GM18508 (cell line): Measurements from ENCODE around the gene PREP.
"Not testable (repeated sequence)": the region's sequence is repeated elsewhere in the genome, so short reads cannot be mapped to it uniquely, and the experiment has no call there.

Experiments used
- ATAC-seq: cut with Tn5 transposase; IDR thresholded peaks from one replicate; pipeline ENCODE4 v1.9.1; 2021; ENCODE audit warnings: moderate number of reproducible peaks; ENCODE audit not compliant: insufficient read depth, unreplicated experiment

The PREP gene

DNA sequence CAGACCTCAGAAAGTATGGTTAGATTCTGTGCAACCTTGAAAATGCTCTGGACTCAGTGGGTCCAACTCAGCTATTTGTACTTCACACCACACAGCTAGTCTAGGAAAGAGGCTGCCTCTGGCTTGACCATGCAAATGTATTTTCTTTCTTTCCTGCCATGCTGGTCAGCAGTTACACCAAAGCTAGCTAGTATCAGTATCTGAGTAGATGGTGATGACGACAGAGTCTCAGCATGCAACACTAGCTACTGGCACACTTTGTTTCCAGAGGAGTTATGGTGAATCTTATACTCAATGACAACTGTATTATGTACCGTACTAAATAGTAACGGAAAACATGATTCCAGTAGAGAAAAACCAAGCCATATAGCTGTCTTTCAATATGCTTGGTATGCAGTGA lies 126.5 kb downstream of the PREP start:
- ATAC-seq: no peak

DNA sequence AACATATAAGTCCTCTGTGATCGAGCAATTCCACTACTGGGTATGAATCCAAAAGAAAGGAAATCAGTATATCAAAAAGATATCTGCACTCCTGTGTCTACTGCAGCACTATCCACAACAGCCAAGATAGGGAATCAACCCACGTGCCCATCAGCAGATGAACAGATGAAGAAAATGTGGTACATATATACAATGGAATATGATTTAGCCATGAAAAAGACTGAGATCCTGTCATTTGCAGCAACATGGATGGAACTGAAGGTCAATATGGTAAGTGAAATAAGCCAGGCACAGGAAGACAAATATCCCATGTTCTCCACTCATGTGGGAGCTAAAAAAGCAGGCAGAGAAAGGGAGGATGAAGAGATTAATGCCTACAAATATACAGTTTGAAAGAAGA lies 127.3 kb downstream of the PREP start:
- ATAC-seq: no peak

DNA sequence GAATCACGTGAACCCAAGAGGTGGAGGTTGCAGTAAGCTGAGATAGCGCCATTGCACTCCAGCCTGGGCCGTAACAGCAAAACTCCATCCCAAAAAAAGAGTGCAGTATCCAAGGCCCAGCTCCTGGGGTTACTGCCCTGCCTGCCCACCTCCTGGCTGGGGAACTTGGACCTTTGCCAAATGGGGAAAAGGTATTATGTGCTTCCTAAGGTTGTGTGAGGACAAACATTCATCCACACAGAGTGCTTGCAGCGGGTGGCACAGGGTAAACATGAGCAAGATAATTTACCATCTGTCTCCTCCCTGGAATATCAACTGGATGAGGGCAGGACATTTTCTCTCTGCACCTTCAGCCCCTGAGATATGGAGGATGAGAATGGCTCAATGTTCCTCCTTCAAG lies 128.2 kb downstream of the PREP start:
- no peak for ATAC-seq

DNA sequence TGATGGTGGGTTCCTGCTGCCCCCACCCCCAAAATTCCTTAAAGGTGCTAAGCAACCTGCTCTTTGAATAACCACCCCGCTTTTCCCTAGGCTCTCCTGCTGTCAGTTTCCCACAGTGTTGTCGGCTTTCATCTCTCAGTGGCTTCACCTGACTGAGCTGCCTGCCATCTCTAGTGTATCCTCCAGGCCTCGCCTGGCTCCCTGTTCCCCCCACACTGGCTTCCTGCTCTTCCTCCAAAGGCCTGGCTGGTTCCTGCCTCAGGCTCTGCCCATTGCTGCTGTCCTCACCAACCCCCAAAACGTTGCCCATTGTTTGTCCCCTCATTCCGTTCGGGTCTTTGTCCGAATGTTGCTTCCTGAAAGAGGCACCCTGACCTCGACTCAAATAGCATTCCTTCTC lies 129.3 kb downstream of the PREP start:
- ATAC-seq: no peak

DNA sequence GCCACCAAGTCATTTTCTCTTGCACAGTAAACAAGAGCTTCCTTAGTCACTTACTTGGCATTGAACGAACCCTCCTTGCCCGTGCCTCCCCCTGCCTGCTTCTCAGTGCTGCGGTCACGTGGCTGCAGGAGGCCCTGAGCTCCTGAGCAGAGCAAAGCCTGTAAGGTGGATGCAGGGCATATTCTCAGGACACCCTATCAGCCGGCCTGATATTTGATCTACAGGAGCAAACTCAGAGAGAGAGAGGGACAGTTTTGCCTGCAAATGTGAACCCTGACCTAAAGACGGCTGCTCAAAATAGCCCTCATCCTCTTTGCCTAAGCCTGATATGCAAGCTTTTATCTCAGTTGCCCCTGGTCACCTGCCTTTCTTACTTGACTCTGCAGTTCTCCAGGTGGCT lies 130.1 kb downstream of the PREP start:
- ATAC-seq: no peak

DNA sequence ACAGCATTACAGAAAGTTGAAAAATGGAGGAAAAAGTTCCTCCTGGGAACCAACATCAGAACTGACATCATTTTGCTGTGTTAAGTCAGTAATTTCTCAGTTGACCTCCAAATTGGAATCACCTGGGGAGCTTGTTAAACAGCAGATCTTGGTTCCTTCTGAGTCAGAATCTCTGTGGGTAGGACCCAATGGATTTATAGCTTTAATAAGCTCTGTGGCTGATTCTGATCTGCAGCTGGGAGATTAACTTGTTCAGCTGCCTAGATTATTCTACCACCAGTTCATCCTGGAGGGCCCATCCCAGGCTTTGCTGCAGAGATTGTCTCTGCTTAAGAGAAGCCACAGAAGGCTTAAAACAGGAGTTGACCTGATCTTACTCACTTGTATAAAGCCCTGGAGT lies 132.4 kb downstream of the PREP start:
- ATAC-seq: no peak

DNA sequence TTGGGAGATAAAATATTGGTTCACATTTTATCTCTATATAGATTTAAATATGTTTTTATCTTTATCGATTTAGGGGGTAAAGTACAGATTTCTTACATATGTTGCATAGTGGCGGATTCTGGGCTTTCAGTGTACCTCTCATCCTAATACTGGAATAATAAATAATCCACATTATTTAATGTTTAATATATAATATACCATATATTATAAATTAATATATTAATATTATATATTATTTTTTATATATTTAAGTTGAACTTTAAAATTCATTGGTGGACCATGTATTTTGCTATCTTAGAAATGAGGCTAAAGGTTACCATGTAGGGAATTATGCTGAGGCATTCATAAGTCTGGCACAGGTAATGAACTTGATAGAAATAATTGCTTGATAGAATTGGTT lies 133.5 kb downstream of the PREP start:
- ATAC-seq: no peak

DNA sequence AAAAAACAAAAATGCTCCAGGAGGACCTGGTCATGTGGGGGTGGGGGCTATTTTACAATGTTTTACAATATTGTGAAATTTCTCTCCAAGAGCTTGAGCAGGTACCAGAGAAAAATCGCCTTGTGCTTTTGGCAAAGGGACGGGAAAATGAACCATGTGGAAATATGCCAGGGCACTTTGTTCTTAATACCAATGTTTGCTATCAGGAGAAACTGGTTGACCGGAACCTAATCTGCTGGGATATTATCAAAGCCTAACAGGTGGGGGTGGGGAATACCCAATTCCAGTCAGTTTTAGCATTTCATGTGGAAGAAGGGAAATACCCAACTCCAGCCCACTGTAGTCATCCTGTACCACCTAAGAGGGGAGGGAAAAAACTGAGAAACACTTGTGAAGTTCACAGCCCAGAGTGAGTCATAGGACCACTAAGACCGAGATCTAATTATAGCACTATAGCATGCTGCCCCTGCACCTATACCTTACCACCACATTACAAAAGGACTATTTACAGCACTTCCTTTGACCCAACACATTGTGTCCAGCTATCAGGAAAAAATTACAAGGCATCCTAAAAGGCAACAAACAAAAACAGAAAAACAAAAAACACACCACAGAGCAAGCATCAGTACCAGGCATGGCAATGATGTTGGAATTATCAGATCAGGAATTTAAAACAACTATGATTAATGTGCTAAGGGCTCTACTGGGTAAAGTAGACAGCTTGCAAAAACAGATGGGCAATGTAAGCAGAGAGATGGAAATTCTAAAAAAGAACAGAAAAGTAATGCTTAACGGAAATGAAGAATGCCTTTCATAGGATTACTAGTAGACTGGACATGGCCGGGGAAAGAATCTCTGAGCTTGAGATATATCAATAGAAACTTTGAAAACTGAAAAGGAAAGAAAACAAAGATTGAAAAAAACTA lies 138.9 kb downstream of the PREP start:
- no peak for ATAC-seq

DNA sequence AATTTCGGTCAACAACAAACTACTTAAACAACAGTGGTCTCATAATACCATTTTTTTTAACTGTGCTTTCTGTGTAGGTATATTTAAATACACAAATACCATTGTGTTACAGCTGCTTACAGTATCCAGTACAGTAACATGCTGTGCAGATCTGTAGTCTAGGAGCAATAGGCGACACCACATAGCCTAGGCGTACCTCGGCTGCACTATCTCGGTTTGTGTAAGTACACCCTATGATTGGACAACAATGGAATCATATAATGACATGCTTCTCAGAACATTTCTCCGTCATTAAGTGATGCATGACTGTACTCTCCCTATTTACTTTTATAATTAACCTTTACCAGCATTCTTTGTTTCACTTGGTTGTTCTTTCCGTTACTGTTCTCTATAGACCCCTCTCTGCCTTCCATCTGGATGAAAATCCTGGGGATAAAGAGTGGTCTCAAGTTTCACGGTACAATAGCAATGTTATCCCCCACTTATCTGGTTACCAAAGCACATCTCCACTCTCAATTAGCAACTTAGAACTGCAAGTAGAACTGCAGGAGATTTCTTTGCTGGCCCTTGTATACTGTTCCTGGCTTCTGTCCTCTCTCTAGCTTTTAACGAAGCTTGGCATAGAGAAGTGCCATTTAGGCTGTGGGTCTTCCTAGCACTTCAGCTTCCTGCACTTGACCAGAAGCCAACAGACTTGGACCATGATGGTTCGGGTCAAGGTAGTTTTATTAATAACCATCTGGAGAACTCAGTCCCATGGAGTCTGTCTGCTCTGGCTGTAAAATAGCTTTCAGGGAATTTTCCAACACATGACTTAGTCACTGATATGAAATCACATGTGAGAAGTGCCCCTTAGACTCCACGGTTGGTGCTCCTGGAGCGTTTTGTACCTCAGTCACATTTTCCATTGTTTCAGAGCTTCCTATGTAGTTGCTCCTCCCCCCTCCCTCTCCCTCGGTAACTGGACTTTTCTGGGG lies 142.7 kb downstream of the PREP start:
- no peak for ATAC-seq

DNA sequence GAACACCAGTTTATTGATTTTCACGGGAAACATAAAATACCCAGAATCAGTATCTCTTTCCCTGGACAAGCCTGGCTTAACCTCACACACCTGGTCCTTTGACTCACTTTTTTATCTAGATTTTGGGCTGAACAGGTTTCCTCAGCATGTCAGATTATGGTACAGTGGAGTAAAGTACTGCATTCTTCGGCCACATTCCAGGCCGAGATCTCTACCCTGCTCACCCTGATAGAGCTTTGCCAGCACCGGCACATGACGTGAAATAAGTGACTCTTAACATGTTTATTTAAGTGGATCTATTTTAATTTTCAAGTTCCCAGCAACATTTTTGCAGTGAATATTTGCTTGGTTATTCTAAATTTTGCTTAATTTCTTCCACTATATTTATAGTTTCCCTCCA lies 144.1 kb downstream of the PREP start:
- no peak for ATAC-seq

DNA sequence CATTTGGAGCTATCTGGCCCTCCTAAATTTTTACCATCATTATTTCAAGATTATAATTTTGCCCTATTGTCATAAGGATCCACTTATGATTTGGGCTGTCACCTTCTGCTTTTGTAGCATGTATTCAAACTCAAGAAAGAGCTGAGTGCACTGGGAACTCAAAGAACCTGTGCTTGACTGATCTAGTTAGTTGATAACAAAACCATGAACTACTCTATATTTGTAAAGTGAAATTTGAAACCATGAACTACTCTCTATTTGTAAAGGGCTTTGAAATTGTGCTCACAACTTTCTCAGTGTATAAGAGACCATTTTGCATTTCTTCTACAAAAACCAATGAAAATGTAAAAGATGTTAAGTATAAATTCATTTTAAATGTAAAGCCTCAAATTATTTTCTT lies 145.5 kb downstream of the PREP start:
- ATAC-seq: no peak

DNA sequence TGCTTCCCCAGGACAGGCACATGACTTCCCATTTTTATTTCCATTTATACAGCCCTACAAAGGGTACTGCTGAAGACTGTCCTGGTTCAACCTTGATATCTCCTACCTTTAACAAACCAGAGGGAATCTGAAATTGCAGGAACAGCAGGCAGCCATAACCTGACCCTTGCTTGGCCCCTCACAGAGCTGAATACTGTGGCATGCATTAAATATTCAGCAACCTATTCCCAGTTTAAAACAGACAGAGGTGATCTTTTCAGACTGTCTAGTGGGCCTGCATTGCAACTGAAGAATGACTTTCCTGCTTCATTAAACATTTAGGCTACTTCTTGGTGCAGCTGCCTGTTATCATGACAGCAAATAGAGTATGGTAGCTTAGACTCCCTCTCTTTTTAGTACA lies 146.3 kb downstream of the PREP start:
- no peak for ATAC-seq

DNA sequence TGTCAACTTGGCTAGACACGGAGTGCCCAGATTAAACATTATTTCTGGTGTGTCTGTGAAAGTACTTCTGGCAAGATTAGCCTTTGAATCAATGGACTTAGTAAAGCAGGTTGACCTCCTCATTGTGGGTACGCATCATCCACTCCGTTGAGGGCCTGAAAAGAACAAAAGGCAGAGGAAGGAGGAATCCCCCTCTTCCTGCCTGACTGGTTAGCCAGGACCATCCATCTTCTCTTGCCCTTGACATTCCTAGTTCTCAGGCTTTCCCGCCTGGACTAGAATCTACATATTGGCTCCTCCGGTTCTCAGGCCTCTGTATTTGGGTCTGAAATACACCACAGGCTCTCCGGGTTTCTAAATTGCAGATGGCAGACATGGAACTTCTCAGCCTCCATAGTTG lies 149.1 kb downstream of the PREP start:
- ATAC-seq: no peak

DNA sequence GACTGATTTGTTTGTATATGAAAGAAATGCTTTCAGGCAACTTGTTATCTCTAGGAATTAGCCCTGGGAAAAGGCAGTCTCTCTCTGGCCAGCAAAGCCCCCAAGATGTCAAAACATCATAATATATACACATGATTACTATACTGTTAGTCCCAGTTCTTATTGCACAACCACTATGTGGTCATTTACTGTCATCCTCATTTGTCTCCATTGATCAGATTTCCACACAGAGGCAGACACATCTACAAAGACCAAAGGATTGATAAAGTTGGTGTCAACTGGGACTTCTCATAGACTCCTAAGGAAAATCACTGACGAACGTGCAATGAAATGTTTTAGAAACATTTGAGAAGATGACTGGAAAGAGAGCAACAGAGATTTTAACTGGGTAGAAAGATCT lies 151.2 kb downstream of the PREP start:
- no peak for ATAC-seq

DNA sequence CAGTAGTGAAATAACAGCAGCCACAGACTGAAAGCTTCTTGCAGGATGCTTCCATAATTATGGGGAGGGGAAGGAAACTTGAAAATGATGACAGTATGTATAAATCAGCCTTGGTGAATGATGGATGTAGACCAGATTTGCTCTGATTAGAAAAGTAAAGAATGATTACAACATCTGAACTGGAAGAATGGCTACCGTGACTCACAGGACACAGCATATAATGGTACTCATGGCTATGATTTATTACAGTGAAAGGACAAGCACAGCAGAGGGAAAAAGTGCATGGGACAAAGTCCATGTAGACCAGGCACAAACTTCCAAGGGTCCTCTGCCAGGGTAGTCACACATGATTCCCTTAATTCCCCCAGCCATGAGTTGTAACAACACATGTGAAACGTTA lies 152.3 kb downstream of the PREP start:
- no peak for ATAC-seq

DNA sequence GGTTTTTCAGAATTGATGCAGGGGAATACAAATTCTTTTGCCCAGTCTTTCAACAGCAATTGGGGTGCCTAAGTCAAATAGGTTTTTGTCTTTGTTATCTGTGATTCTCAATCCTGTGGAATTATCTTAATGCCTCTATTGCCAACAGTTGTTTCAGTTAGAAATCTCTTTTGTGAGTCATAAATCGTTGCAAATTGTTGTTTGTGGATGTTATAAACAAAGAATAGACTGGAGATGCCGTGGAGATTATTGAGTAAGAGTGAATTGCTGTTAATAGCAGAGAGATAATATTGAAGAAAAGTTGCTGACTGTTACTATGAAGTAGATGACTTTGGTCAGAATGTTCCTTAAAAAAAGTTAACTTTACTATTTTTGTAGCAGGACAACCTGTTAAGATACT lies 159.4 kb downstream of the PREP start:
- no peak for ATAC-seq

DNA sequence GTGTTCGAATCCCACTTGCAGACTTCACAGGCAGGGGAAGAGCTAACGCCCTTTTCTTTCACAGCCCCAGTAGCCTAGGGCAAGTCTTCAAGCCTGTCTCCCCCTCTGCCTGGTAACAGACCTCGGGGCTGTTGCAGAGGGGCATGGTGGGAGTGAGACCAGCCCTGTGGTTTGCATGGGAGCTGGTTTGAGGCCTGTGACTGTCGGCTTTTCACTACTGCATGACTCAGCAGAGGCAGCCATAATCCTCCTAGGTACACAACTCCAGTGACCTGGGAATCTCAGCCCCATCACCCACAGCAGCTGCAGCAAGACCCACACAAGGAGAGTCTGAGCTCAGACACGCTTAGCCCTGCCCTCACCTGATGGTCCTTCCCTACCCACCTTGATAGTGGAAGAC lies 167.7 kb downstream of the PREP start:
- ATAC-seq: no peak

DNA sequence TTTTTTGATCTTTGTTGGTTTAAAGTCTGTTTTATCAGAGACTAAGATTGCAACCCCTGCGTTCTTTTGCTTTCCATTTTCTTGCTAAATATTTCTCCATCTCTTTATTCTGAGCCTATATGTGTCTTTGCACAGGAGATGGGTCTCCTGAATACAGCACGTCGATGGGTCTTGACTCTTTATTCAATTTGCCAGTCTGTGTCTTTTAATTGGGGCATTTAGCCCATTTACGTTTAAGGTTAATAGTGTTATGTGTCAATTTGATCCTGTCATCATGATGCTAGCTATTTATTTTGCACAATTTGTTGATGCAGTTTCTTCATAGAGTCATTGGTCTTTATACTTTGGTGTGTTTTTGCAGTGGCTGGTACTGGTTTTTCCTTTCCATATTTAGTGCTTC lies 171.1 kb downstream of the PREP start:
- ATAC-seq: not testable (repeated sequence)
